Testis (tissue), 2 donors: ENCODE results near the gene ARID5A.

Experiments
- CTCF ChIP-seq, 3 experiments: fragments of 450-650 bp in 2 of 3; fragments of 200-600 bp in 1 of 3; sonication (generic) in 1 of 3; IDR thresholded peaks; one replicate each; pipeline ENCODE4 v1.5.1; 2016 to 2019; ENCODE audit warnings: antibody characterized with exemption in 3 of 3, mild to moderate bottlenecking in 2 of 3, moderate library complexity in 1 of 3
- POLR2A ChIP-seq: fragments of 450-650 bp; IDR thresholded peaks from one replicate; pipeline ENCODE4 v1.6.1; 2017; ENCODE audit warnings: antibody characterized with exemption, mild to moderate bottlenecking, moderate library complexity

GRCh38 chr2:96506016-96506906 is 30.3 kb upstream of the ARID5A start:
- TF ChIP-seq POLR2A, result no peak
- no peak for TF ChIP-seq CTCF (IDR thresholded peaks at IDR 0.05)
